PC-9 (cell line): ENCODE measurements around the gene VSX2.

ENCODE experiments used
- EZH2 ChIP-seq: fragments of 200-600 bp; sonication (generic); IDR thresholded peaks from 2 replicates; pipeline ENCODE4 v1.8.0; 2017; ENCODE audit warnings: antibody characterized with exemption, low read depth
- TF ChIP-seq, protein P1 (sequence below): fragments of 200-600 bp; sonication (generic); conservative IDR thresholded peaks from 2 replicates; pipeline ENCODE4 v1.6.1; 2017; ENCODE audit warnings: mixed run types, antibody characterized with exemption, mild to moderate bottlenecking, moderate library complexity

DNA sequence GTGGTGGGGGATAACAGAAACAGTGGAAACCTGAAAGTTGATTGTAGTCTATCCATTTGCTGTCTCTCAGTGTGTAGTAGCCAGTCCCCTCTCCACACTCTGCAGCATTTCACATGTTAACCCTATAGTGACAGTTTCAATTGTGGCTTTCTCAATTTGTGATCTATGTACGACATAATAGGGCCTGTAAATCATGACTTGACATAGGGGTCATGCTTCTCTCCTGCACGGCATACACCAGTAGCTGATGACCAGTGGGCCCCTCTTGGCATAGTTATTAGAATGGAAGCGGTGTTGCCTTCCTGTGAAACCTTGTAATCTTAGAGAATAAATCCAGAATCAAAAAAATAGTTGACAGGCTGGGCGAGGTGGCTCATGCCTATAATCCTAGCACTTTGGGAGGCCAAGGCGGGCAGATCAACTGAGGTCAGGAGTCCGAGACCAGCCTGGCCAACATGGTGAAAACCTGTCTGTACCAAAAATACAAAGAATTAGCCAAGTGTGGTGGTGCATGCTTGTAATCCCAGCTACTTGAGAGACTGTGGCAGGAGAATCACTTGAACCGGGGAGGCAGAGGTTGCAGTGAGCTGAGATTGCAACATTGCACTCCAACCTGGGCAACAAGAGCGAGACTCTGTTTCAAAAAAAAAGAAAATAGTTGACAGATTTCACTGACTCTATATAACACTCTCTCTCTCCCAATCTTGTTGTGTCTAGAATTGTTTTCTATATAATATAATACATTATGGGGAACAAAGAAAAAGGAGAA is 44.6 kb upstream of the VSX2 start:
- TF ChIP-seq, protein P1, sequence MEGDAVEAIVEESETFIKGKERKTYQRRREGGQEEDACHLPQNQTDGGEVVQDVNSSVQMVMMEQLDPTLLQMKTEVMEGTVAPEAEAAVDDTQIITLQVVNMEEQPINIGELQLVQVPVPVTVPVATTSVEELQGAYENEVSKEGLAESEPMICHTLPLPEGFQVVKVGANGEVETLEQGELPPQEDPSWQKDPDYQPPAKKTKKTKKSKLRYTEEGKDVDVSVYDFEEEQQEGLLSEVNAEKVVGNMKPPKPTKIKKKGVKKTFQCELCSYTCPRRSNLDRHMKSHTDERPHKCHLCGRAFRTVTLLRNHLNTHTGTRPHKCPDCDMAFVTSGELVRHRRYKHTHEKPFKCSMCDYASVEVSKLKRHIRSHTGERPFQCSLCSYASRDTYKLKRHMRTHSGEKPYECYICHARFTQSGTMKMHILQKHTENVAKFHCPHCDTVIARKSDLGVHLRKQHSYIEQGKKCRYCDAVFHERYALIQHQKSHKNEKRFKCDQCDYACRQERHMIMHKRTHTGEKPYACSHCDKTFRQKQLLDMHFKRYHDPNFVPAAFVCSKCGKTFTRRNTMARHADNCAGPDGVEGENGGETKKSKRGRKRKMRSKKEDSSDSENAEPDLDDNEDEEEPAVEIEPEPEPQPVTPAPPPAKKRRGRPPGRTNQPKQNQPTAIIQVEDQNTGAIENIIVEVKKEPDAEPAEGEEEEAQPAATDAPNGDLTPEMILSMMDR = no peak
- no peak for TF ChIP-seq EZH2
